Sigmoid colon (tissue), 7 donors: ENCODE measurements around the gene PBX2. TPM values are rescaled to one million over a fixed set of nuclear protein-coding genes. Genes with fewer than 3 reads are reported as not detected.
A peak's percentile ranks its signal among the peaks of the same experiment; 100 is the strongest.

ENCODE experiments used
- DNase-seq: peaks from one replicate; pipeline ENCODE4 v3.0.0-alpha.2; 2019
- H3K27ac ChIP-seq, 4 donors: fragments of 200-600 bp; sonication (generic); one replicate each; pipeline ENCODE4 v1.5.1; 2016 to 2019; ENCODE audit warnings: mild to moderate bottlenecking in 1 of 4
- H3K27me3 ChIP-seq, 3 donors: fragments of 200-600 bp; sonication (generic); one replicate each; pipeline ENCODE4 v1.5.1; 2019; ENCODE audit warnings: mild to moderate bottlenecking in 1 of 3
- H3K36me3 ChIP-seq, 4 donors: fragments of 200-600 bp; sonication (generic); one replicate each; pipeline ENCODE4 v1.5.1; 2016 to 2019
- H3K4me1 ChIP-seq, 4 donors: fragments of 200-600 bp; sonication (generic); one replicate each; pipeline ENCODE4 v1.5.1; 2017 to 2019
- H3K4me3 ChIP-seq, 4 donors: fragments of 200-600 bp; sonication (generic); one replicate each; pipeline ENCODE4 v1.5.1; 2017 to 2019; ENCODE audit warnings: mild to moderate bottlenecking in 2 of 4, moderate library complexity in 1 of 4
- H3K9me3 ChIP-seq, 4 donors: fragments of 200-600 bp in 3 of 4; sonication (generic) in 3 of 4; one replicate each; pipeline versions ENCODE4 v1.5.1 to v1.6.1; 2013 to 2019
- EP300 ChIP-seq, 4 donors: sonication (generic); formaldehyde crosslinking; IDR thresholded peaks; one replicate each; pipeline ENCODE4 v1.6.1; 2017; ENCODE audit warnings: antibody characterized with exemption in 4 of 4
- POLR2A ChIP-seq, 2 donors: fragments of 450-650 bp; IDR thresholded peaks; one replicate each; pipeline ENCODE4 v1.6.1; 2016; ENCODE audit warnings: antibody characterized with exemption in 2 of 2, mild to moderate bottlenecking in 2 of 2, moderate library complexity in 2 of 2
- POLR2AphosphoS5 ChIP-seq, 4 donors: sonication (generic); formaldehyde crosslinking; IDR thresholded peaks; one replicate each; pipeline ENCODE4 v1.6.1; 2017; ENCODE audit warnings: antibody characterized with exemption in 4 of 4
- WGBS, 2 donors: extraction: QIAGEN DNeasy Blood & Tissue Kit; methylation state at CpG; one replicate each; pipeline ENCODE4 v1.1.7; 2013; 5-methylcytosine and 5-hydroxymethylcytosine counted together
- intact Hi-C: fragments of 100-400 bp; cut with DNase I; formaldehyde crosslinking; loops from one replicate; pipeline ENCODE4 v1.15.1; 2023
- polyA plus RNA-seq, 3 donors: library from polyadenylated mRNA; stranded (reverse); fragments of 200-250 nt; gene quantifications; one replicate each; pipeline ENCODE4 v1.2.3, GENCODE V29; 2013
- total RNA-seq, 4 donors: library from RNA; depleted of rRNA; stranded (reverse); fragments of >200 nt; gene quantifications; one replicate each; pipeline ENCODE4 v1.1.0, GENCODE V29; 2016
- TF ChIP-seq, protein P1 (sequence below), 4 experiments: fragments of 450-650 bp in 3 of 4; fragments of 200-600 bp in 1 of 4; IDR thresholded peaks; one replicate each; pipeline ENCODE4 v1.5.1; 2016 to 2019; ENCODE audit warnings: antibody characterized with exemption in 4 of 4, mild to moderate bottlenecking in 3 of 4, moderate library complexity in 2 of 4
- donor health status: healthy with polysubstance abuse.
- donor health status: Bipolar disorder and iron deficiency.
- donor health status: healthy.

Gene PBX2
- total and polyA plus RNA-seq, 7 donors: 16.6 to 67.7 (median 54.2) TPM

DNA sequence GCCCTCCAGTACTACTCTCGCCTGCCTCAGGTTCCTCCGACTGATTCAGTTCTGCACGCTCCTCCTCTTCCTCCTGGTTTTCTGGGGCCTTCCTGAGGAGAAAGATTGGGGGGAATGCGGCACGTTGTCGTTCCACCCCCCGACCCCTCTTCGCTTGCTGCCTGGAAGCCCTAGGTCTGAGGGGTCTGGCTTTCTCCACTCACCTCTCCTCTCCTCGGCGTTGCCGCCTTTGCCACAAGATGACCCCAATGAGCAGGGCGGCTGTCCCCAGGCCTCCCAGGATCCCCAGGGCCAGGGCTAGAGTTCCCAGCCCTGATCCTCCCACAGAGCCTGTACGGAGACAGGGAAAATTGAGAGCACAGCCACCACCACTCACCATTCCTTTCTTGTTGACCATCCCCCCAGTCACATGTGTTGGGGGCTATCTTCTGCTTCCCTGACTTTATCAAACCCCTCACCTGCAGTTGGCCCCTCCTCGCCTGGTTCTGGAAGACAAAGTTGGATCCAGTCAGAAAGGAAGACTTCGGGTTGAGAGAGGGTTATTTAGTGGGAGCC is 8.8 kb downstream of the PBX2 start:
- intact Hi-C loops: no loop called here
- Histone ChIP-seq H3K36me3 (peaks cover 8 to 47% (median 13%) of the 10 kb centered on the region in 4 donors), H3K27ac (peak overlapping the region in 3 of 4 donors; percentile 2 to 99 (median 13)), H3K4me1 (peaks cover 0 to 62% (median 39%) of the 10 kb centered on the region in 4 donors), H3K4me3 (no peak overlapping the region), H3K9me3 (no peaks in the 10 kb centered on the region), H3K27me3 (no peaks in the 10 kb centered on the region)
- DNase-seq: no peak
- 92 to 93% methylated on average over 15 of the region's 15 CpGs for WGBS, 2 donors
- TF ChIP-seq, protein P1, sequence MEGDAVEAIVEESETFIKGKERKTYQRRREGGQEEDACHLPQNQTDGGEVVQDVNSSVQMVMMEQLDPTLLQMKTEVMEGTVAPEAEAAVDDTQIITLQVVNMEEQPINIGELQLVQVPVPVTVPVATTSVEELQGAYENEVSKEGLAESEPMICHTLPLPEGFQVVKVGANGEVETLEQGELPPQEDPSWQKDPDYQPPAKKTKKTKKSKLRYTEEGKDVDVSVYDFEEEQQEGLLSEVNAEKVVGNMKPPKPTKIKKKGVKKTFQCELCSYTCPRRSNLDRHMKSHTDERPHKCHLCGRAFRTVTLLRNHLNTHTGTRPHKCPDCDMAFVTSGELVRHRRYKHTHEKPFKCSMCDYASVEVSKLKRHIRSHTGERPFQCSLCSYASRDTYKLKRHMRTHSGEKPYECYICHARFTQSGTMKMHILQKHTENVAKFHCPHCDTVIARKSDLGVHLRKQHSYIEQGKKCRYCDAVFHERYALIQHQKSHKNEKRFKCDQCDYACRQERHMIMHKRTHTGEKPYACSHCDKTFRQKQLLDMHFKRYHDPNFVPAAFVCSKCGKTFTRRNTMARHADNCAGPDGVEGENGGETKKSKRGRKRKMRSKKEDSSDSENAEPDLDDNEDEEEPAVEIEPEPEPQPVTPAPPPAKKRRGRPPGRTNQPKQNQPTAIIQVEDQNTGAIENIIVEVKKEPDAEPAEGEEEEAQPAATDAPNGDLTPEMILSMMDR (IDR thresholded peaks at IDR 0.05): no peak
- TF ChIP-seq POLR2AphosphoS5 (IDR thresholded peaks at IDR 0.05) (no peak), EP300 (IDR thresholded peaks at IDR 0.05) (no peak), POLR2A (IDR thresholded peaks at IDR 0.05) (no peak)

DNA sequence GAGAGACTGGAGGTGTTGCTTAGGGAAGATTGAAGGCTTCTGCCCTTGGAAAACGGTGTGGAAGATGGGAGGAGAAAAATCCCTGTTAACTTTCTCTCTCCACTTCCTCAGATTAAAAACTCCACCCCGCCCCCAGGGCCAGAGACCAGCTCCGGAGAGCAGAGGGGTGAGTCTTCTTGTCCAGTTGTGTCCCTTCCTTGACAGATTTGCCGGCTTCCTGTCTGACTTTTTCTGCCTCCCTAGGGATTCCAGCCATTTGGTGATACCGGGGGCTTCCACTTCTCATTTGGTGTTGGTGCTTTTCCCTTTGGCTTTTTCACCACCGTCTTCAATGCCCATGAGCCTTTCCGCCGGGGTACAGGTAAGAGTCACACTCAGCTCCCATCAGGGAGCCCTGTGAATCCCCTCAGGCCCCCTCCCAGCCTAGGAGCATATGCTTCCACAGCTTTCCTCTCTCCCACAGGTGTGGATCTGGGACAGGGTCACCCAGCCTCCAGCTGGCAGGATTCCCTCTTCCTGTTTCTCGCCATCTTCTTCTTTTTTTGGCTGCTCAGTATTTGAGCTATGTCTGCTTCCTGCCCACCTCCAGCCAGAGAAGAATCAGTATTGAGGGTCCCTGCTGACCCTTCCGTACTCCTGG is 10.1 kb downstream of the PBX2 start:
- 82 to 84% methylated on average over 10 of the region's 10 CpGs for WGBS, 2 donors

DNA sequence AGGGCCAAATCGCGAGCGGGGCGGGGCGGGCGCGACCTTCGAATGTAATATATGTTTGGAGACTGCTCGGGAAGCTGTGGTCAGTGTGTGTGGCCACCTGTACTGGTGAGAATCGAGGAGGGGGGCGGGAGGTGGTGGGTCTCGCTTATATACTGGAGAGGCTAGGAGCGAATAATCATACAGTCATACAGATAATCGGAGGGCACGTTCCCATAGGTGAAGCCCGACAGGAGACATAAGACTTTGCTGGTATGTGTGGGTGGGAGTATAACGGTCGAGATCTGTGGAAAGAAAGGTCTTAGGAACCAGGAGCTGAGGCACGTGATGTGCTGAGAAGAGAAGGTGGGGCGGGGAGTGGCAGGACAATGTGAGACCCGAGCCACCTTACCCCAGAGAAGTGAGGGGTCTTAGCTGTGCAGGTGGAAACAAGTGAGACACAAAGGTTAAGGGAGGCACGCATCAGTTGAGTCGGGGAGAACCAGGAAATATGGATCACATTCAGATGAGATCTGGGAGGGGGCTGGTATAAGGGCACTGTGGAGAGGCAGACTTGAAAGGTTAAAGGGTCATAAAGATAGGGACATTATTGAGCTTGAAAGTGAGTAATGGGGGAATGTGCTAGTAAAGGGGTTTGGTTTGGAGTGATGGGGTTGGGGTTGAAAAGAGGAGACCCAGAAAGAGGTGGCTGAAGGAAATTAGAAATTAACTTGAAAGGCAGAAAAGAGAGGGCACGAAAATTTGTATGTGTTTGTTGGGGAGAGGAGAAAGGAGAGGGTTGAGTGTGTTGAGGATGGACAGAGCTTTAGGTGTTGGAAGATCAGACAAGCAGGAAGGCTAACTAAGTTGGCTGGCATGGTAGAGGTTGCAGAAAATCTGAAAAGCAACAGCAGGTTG is 11.2 kb downstream of the PBX2 start:
- 2% methylated on average over 24 of the region's 24 CpGs for WGBS, 2 donors
- no peak for TF ChIP-seq POLR2AphosphoS5 (IDR thresholded peaks at IDR 0.05)
- TF ChIP-seq, protein P1 (IDR thresholded peaks at IDR 0.05): no peak
- TF ChIP-seq EP300 (IDR thresholded peaks at IDR 0.05): no peak
- no peak for TF ChIP-seq POLR2A (IDR thresholded peaks at IDR 0.05)
- H3K4me3 ChIP-seq: peak overlapping the region; percentile 61 to 97 (median 90)
- DNase-seq: no peak
- H3K27ac ChIP-seq: peak overlapping the region; percentile 88 to 96 (median 94)
- H3K27me3 ChIP-seq: no peaks in the 10 kb centered on the region
- intact Hi-C loops: loop anchor here (5.0 to 10.0 kb wide), 2 partner anchors 354 to 511 kb away; partner anchors contain the start of genes CSNK2B, HSPA1B and LY6G5B
- peaks cover 0 to 64% (median 48%) of the 10 kb centered on the region in 4 donors for H3K4me1 ChIP-seq
- H3K36me3 ChIP-seq: peaks cover 8 to 43% (median 13%) of the 10 kb centered on the region in 4 donors
- no peaks in the 10 kb centered on the region for H3K9me3 ChIP-seq

More for the DNA sequence above, 10.1 kb downstream of the PBX2 start:
- Histone ChIP-seq H3K9me3 (no peaks in the 10 kb centered on the region), H3K36me3 (peaks cover 8 to 43% (median 13%) of the 10 kb centered on the region in 4 donors), H3K27ac (peak overlapping the region; percentile 88 to 96 (median 94)), H3K27me3 (no peaks in the 10 kb centered on the region), H3K4me1 (peaks cover 0 to 62% (median 42%) of the 10 kb centered on the region in 4 donors), H3K4me3 (no peak overlapping the region)
- TF ChIP-seq POLR2A (IDR thresholded peaks at IDR 0.05) (no peak), EP300 (IDR thresholded peaks at IDR 0.05) (no peak), POLR2AphosphoS5 (IDR thresholded peaks at IDR 0.05) (no peak)
- TF ChIP-seq, protein P1 (IDR thresholded peaks at IDR 0.05): no peak
- intact Hi-C loops: loop anchor here (5.0 to 10.0 kb wide), 2 partner anchors 355 to 513 kb away; partner anchors contain the start of genes CSNK2B, HSPA1B and LY6G5B
- no peak for DNase-seq

DNA sequence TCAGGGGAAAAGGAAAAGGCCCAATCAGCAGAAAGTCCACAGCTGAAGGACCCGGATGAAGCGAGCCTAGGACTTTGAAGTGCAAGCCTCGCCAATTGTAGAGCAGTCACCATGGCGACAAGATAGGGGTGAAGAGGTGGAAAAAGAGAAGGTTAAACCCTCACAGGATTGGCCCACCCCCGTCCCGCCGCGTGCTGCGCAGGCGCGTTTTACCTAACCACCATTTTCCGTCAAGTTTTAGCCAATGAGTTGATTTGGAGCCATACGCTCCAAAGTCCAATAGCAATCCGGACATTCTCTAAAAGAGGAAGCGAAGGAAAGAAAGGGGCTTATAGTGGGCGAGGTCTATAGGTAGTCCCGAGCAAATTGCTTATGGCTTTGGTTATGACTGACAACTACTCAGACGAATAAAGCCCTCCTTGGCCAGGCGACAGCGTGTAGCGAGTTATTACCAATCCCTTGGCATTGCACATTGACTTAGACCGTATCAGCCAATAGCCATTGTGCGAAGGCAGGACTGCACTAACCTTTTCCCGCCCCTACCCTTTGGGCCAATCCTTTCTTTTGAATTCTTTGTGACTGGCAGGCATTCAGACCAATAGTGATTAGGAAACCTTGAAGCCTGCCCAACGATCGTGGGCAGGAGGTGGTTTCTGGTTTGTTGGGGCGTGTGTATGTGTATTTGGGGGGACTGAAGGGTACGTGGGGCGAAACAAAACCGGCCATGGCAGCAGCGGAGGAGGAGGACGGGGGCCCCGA is 12.0 kb downstream of the PBX2 start, which contains the start of gene RNF5:
Gene RNF5, plus strand, starts transcription at position 618 of the 759 bp plus-strand sequence. Its CDS starts 107 bp downstream, at position 725.
- WGBS, 2 donors: 1% methylated on average over 33 of the region's 33 CpGs
- intact Hi-C loops: loop anchor here (5.0 to 10.0 kb wide), 2 partner anchors 353 to 511 kb away; partner anchors contain the start of genes CSNK2B, HSPA1B and LY6G5B
- peak; percentile 99 for DNase-seq
- peak within 1 kb of the TSS; percentile 85 to 97 (median 92) for H3K4me3 ChIP-seq
- no peaks in the 10 kb centered on the region for H3K9me3 ChIP-seq
- no peaks in the 10 kb centered on the region for H3K27me3 ChIP-seq
- peaks cover 8 to 35% (median 13%) of the 10 kb centered on the region in 4 donors for H3K36me3 ChIP-seq
- TF ChIP-seq EP300 (IDR thresholded peaks at IDR 0.05) (peak in 1 of 4 donors; percentile 22), POLR2A (IDR thresholded peaks at IDR 0.05) (peak in 1 of 2 donors; percentile 24), POLR2AphosphoS5 (IDR thresholded peaks at IDR 0.05) (peak; percentile 53 to 80 (median 59))
- TF ChIP-seq, protein P1 (IDR thresholded peaks at IDR 0.05): no peak
- H3K4me1 ChIP-seq: peaks cover 0 to 71% (median 50%) of the 10 kb centered on the region in 4 donors
- H3K27ac ChIP-seq: peak within 1 kb of the TSS; percentile 88 to 96 (median 94)
